HG03575 (cell line): ENCODE measurements around the gene SLC22A12.
"Not testable (repeated sequence)": the region's sequence is repeated elsewhere in the genome, so short reads cannot be mapped to it uniquely, and the experiment has no call there.

ENCODE experiments used
- ATAC-seq: cut with Tn5 transposase; IDR thresholded peaks from one replicate; pipeline ENCODE4 v1.9.1; 2021; ENCODE audit not compliant: unreplicated experiment, insufficient number of reproducible peaks, low FRiP score; ENCODE audit errors: extremely low read depth

SLC22A12 gene

GRCh38 chr11:64581057-64581523 is 9.9 kb upstream of the SLC22A12 start:
- no peak for ATAC-seq

GRCh38 chr11:64582885-64583284 is 8.1 kb upstream of the SLC22A12 start:
- no peak for ATAC-seq

DNA sequence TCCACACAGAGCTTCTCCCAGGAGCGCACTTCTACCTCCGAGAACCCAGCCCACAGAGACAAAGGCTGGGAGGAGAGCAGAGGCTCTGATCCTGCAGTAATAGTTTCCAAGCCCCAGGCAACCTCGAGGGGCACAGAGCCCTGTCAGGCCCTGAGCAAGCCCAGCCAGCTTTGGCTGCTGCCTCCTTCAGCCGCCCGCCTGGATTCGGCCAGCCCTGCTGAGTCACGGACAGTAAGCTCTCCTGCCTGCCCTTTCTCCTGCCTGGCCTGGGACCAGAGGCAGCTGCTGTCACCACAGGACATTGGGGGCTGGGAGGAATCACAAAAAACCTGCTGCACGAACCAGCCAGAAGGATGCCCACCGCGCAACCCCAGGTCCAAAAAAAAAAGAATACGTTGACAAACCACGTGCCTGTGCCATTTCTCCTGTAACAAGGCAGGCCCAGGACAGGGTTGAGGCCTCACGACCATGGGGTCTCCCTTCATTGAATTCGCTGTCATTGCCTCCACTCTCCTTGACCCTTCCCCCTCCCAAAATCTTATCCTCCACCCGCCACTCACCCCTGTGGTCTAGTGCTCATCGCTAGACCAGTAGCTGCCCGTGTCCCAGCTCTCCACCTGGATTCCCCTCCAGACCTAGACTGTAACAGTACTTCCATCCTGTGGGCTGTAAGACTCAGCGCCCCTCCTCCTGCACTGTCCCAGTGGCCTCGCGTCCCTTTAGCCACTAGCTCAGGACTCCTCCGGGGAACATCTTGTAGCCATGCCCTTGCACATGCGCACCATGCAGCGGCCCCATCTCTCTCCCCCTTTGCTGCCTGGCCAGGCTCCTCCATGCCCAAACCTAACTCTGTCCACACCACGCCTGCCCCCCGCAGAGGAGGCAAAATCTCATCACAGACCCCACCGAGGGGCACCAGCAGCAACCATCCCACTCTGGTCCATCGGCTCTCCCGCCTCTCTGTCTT is 7.4 kb upstream of the SLC22A12 start:
- ATAC-seq: no peak

DNA sequence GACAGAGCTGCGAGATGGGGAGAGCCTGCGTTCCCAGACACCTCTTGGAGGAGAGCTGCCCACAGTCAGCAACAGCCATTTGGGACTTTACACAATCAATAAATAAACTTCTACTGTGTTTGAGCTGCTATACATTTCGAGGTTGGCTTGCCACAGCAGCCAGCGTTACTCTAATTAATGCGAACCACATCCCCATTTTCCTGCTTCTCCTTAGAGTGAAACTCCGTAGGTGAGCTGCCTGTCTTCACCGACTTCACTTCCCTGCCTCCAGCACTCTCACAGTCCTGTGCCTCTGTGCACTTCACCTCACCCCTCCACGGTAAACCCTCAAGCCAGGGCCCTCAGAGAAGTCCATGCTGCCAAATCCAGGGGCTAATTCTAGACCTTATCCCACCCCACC is 5.9 kb upstream of the SLC22A12 start:
- no peak for ATAC-seq

DNA sequence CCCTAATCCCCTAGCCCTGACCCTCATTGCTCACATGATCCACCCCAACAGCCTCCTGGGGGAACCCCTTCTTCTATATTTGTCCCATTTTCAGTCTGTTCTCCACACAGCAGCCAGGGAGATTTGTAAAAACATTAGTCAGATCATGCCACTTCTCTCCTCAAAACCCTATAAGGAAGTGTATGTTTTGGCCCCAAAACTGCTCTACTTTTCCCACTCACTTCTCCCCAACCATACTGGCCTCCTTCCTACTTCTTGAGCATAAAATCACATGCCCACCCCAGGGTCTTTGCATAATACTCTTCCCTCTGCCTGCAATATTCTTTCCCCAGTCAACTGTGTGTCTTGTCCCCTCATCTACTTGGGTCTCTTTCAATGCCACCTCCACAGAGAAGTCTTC is 4.7 kb upstream of the SLC22A12 start:
- no peak for ATAC-seq

GRCh38 chr11:64588701-64589100 is 2.3 kb upstream of the SLC22A12 start:
- ATAC-seq: no peak

GRCh38 chr11:64591257-64592233 is 525 bp downstream of the SLC22A12 start:
- ATAC-seq: no peak

GRCh38 chr11:64592234-64592615 is 1.2 kb downstream of the SLC22A12 start:
- ATAC-seq: no peak

DNA sequence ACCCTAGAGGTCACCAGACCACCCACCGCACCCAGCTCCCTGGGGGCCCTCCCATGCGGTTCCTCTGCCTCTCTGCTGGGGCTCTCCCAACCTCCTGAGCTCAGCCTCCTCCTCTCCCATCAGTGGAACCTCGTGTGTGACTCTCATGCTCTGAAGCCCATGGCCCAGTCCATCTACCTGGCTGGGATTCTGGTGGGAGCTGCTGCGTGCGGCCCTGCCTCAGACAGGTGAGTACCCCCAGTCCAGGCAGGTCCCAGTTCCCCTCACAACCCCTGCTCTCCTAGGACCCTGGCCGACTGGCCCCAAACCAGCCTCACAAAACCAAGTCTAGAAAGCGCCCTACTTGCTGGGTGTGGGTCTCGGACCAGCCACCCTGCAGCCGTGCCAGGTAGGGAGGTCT is 1.6 kb downstream of the SLC22A12 start:
- no peak for ATAC-seq

GRCh38 chr11:64593156-64594105 is 2.4 kb downstream of the SLC22A12 start:
- no peak for ATAC-seq

GRCh38 chr11:64594159-64594939 is 3.3 kb downstream of the SLC22A12 start:
- no peak for ATAC-seq

DNA sequence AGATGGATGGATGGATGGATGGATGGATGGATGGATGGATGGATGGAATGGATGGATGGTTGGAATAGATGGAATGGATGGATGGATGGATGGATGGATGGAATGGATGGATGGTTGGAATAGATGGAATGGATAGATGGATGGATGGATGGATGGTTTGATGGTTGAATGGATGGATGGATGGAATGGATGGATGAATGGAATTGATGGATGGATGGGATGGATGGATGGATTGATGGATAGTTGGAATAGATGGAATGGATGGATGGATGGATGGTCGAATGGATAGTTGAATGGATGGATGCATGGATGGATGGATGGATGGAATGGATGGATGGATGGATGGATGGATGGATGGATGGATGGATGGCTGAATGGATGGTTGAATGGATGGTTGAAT is 4.9 kb downstream of the SLC22A12 start:
- ATAC-seq: not testable (repeated sequence)

- ATAC-seq: no peak
Measured at GRCh38 chr11:64597671-64598101, 6.7 kb downstream of the SLC22A12 start.

DNA sequence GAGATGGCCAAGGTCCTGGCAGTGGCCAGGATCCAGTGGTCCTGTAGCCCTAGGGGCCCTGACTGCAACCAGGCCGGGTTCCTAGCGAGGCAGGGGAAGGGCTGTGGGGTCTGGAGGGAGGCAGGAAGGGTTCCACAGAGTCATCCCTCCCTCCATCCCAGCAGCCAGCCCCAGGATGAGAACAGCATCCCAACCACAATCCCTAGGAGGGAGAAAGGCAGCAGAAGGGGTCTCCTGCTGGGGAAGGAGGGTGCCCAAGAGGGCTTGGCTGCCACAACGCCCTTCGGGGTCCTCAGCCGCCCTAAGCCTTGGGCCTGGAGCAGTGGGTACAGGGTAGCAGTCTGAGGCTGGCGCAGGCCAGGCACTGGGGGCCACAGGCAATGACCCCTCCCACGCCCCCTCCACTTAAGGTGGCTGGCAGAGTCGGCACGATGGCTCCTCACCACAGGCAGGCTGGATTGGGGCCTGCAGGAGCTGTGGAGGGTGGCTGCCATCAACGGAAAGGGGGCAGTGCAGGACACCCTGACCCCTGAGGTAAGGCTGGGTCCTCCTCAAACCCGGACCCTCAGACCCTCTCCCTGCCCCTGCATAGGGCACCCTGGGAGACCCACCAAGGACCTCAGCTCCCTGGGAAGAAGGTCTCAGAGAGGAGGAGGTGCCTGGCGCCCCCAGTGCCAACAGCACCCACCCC is 7.2 kb downstream of the SLC22A12 start:
- ATAC-seq: no peak

GRCh38 chr11:64598797-64599697 is 8.0 kb downstream of the SLC22A12 start:
- ATAC-seq: no peak

GRCh38 chr11:64599698-64600211 is 8.7 kb downstream of the SLC22A12 start:
- no peak for ATAC-seq
